ENCODE data around the gene GPBP1. TPM values are rescaled to one million over a fixed set of nuclear protein-coding genes. Genes with fewer than 3 reads are reported as not detected.

GPBP1 gene
- total and polyA plus RNA-seq, 12 donors, result 38.7 to 131 (median 81.7) TPM

DNA sequence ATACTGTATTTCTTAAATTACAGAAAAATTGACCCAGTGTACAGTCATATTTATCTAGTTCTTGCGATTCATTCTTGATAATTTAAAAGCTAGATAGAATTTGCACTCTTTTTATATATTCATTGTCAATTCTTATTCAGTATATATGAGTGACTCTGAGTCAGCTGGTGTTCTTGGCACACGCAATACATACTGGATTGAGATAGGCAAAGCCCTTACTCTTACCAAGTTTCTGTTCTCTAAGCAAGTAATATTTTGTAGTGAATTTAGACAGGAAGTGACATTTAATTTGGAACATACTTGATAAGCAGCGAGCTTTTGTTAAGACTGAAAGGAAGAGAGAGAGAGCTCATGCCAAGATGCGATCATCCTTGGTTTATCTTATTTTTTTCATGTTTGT lies 57.7 kb downstream of the GPBP1 start:
- H3K9me3 ChIP-seq (replicated peaks in 1 of 3), result no peaks in the 10 kb centered on the region
- peaks cover 0 to 31% of the 10 kb centered on the region in 2 donors for H3K36me3 ChIP-seq (replicated peaks in 1 of 2)
- TF ChIP-seq POLR2A (IDR thresholded peaks at IDR 0.05), result no peak
- TF ChIP-seq, protein P1, sequence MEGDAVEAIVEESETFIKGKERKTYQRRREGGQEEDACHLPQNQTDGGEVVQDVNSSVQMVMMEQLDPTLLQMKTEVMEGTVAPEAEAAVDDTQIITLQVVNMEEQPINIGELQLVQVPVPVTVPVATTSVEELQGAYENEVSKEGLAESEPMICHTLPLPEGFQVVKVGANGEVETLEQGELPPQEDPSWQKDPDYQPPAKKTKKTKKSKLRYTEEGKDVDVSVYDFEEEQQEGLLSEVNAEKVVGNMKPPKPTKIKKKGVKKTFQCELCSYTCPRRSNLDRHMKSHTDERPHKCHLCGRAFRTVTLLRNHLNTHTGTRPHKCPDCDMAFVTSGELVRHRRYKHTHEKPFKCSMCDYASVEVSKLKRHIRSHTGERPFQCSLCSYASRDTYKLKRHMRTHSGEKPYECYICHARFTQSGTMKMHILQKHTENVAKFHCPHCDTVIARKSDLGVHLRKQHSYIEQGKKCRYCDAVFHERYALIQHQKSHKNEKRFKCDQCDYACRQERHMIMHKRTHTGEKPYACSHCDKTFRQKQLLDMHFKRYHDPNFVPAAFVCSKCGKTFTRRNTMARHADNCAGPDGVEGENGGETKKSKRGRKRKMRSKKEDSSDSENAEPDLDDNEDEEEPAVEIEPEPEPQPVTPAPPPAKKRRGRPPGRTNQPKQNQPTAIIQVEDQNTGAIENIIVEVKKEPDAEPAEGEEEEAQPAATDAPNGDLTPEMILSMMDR (IDR thresholded peaks at IDR 0.05), result no peak
- peak overlapping the region in 1 of 5 donors; percentile 49 for H3K27ac ChIP-seq
- WGBS, 4 donors, result 70 to 85% (median 81%) methylated on average over 4 of the region's 4 CpGs
- peaks cover 7 to 11% of the 10 kb centered on the region in 2 donors for H3K4me1 ChIP-seq (replicated peaks in 1 of 2)
- no peaks in the 10 kb centered on the region for H3K27me3 ChIP-seq
- no peak overlapping the region for H3K4me3 ChIP-seq
- no peak for DNase-seq
- intact Hi-C loops (cut with DNase I), result no loop called here

DNA sequence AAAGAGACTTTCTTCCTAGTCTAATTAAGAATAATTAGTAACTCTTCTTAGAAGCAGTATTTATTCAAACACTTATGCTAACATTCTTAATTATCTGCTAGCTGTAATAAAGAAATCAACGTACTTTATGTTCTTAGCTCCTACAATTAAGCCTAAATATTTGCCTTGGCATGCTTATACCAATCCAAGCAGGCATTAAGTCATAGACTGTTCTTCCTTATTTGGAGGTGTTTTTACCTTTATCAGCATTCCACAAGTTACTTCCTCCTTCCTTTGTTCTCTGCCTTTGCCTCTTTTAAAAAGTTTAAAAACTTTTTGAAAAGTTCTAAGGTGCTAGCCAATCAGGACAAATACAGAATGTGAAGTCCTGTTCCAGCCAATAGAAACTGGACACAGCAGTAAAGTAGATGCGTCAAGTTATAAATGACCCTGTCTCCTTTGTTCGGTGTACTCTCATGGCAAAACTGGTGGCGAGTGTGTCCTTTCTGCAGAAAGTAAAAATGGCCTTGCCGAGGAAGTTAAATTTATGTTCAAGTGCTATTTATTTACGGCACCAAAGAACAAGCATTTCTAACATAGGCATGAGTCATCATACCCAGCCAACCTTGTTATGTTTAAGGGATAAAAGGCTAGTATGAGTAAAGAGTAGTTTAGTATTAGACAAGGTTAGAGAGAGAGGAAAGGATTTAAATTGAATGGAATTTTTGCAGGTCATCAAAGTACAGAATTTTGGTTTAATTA lies 58.6 kb downstream of the GPBP1 start:
- Histone ChIP-seq H3K4me3 (no peak overlapping the region), H3K36me3 (replicated peaks in 1 of 2) (peaks cover 0 to 37% of the 10 kb centered on the region in 2 donors), H3K4me1 (replicated peaks in 1 of 2) (peaks cover 7 to 11% of the 10 kb centered on the region in 2 donors), H3K9me3 (replicated peaks in 1 of 3) (no peaks in the 10 kb centered on the region), H3K27me3 (no peaks in the 10 kb centered on the region), H3K27ac (peak overlapping the region in 2 of 5 donors; percentile 49 to 53)
- intact Hi-C loops (cut with DNase I), result no loop called here
- 54 to 67% (median 60%) methylated on average over 6 of the region's 6 CpGs for WGBS, 4 donors
- DNase-seq, result peak in 1 of 7 donors; percentile 39
- TF ChIP-seq POLR2A (IDR thresholded peaks at IDR 0.05), result no peak
- TF ChIP-seq, protein P1 (IDR thresholded peaks at IDR 0.05), result no peak

DNA sequence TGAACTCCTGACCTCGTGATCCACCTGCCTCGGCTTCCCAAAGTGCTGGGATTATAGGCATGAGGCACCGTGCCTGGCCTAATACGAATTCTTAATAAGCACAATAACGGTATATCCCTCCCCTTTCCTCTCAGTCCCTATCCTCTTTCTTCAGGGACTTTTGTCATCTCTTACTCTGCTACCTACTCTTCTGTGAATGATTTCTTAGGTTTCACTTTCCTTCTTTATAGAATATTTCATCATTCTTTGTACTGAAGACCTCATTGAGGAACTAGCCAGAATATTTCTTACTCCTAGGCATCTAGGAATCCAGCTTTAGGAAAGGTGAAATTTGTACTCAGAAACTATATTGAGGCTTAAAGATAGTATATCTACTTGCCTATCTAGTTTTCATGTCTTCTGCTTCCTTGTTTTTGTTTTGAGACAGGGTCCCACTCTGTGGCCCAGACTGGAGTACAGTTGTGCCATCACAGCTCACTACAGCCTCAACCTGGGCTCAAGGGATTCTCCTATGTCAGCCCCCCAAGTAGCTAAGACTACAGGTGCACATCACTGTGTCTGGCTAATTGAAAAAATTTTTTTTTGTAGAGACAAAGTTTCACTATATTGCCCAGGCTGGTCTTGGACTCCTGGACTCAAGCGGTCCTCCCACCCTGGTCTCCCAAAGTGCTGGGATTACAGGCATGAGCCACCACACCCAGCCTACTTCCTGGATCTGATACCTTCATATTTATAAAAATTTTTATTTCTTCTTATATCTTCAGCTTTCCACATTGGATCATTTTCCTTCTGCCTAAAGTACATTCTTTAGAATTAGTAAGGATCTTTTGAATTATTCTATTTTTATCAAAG lies 69.7 kb downstream of the GPBP1 start:
- intact Hi-C loops (cut with DNase I), result no loop called here
- Histone ChIP-seq H3K27me3 (no peaks in the 10 kb centered on the region), H3K36me3 (replicated peaks in 1 of 2) (peaks cover 0 to 18% of the 10 kb centered on the region in 2 donors), H3K4me1 (replicated peaks in 1 of 2) (peaks cover 0 to under 1% of the 10 kb centered on the region in 2 donors), H3K4me3 (no peak overlapping the region), H3K9me3 (replicated peaks in 1 of 3) (no peaks in the 10 kb centered on the region), H3K27ac (no peak overlapping the region)
- WGBS, 4 donors, result 91 to 98% (median 93%) methylated on average over 6 of the region's 6 CpGs
- DNase-seq, result no peak
- TF ChIP-seq, protein P1 (IDR thresholded peaks at IDR 0.05), result no peak
- TF ChIP-seq POLR2A (IDR thresholded peaks at IDR 0.05), result no peak

DNA sequence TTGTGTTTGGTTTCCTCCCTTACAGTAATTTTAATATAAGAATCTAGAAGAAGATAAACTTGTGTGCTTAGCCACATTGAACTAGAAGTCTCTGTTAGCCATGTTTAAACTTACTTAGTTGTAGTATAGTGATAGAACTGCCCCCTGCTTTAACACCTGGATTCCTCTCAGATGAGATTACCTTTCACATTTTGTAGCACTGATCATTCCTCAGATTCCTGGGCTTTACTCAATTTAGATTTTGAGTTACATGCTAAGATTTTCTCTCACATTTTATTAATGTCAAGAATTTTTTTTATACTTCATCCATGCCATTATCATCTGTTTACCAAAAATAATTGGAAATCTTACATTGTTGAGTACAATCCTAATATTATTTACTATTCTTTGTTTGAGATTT lies 70.5 kb downstream of the GPBP1 start:
- TF ChIP-seq, protein P1 (IDR thresholded peaks at IDR 0.05), result no peak
- TF ChIP-seq POLR2A (IDR thresholded peaks at IDR 0.05), result no peak
- Histone ChIP-seq H3K4me3 (no peak overlapping the region), H3K4me1 (replicated peaks in 1 of 2) (peaks cover 0 to 8% of the 10 kb centered on the region in 2 donors), H3K36me3 (replicated peaks in 1 of 2) (peaks cover 0 to 18% of the 10 kb centered on the region in 2 donors), H3K9me3 (replicated peaks in 1 of 3) (no peaks in the 10 kb centered on the region), H3K27ac (no peak overlapping the region), H3K27me3 (no peaks in the 10 kb centered on the region)
- intact Hi-C loops (cut with DNase I), result no loop called here
- DNase-seq, result no peak

All from adrenal gland (tissue), 12 donors.